Endothelial cell of umbilical vein (primary cell): ENCODE results near the gene LRRC28. TPM values are rescaled to one million over a fixed set of nuclear protein-coding genes. Genes with fewer than 3 reads are reported as not detected.

Experiments used
- BruUV-seq: library from RNA; stranded (reverse); fragments of 400-500 nt; replicated peaks from 2 replicates; lab custom pipeline; 2021; lab: Mats Ljungman, UMichigan
- CTCF ChIA-PET: fragments of 300-600, 350-600 bp; sonication (Branson Sonifier 250); formaldehyde crosslinking; loops from one replicate; lab custom pipeline; 2021; ENCODE audit warnings: antibody characterized with exemption, inconsistent platforms; lab: Charles Lee
- POLR2A ChIA-PET: fragments of 300-600, 350-600 bp; sonication (Branson Sonifier 250); formaldehyde crosslinking; loops from one replicate; lab custom pipeline; 2021; ENCODE audit warnings: antibody characterized with exemption, inconsistent platforms; lab: Charles Lee
- DNase-seq: peaks from one replicate; pipeline ENCODE4 v3.0.0-alpha.2; 2011; ENCODE audit warnings: low read depth, low spot score
- FAIRE-seq: peaks from 2 replicates; lab custom pipeline; 2011; peaks lifted over from hg19 to GRCh38; lab: Jason Lieb, UNC
- H2AFZ ChIP-seq: 2 replicates; pipeline ENCODE4 v1.6.0; 2012; ENCODE audit warnings: low read depth, low read length, control low read depth, inconsistent platforms
- H3K27ac ChIP-seq: 2 replicates; pipeline ENCODE4 v1.5.1; 2011; ENCODE audit warnings: low read depth, mild to moderate bottlenecking, control low read depth, low read length, moderate library complexity; ENCODE audit not compliant: insufficient read depth
- H3K27me3 ChIP-seq, 2 experiments: 2 replicates each; pipeline versions ENCODE4 v1.6.0 to v1.6.1; 2011; ENCODE audit warnings: low read length in 2 of 2, mixed read lengths in 1 of 2; ENCODE audit not compliant: control insufficient read depth in 2 of 2, insufficient read depth in 2 of 2
- H3K36me3 ChIP-seq, 2 experiments: 2 replicates in 1 of 2; 3 replicates in 1 of 2; pipeline ENCODE4 v1.5.1; 2011; ENCODE audit warnings: low read length in 2 of 2, mild to moderate bottlenecking in 1 of 2, moderate library complexity in 1 of 2; ENCODE audit not compliant: control insufficient read depth in 2 of 2, insufficient read depth in 2 of 2; ENCODE audit errors: extremely low read depth in 1 of 2
- H3K4me1 ChIP-seq: 3 replicates; pipeline ENCODE4 v1.5.1; 2011; ENCODE audit warnings: mild to moderate bottlenecking, low read length; ENCODE audit not compliant: control insufficient read depth, insufficient read depth; ENCODE audit errors: extremely low read depth
- H3K4me2 ChIP-seq: 2 replicates; pipeline ENCODE4 v1.6.1; 2011; ENCODE audit warnings: low read length, control low read depth, mixed read lengths; ENCODE audit not compliant: insufficient read depth
- H3K4me3 ChIP-seq, 3 experiments: fragments of 200-600 bp in 1 of 3; sonication (generic), shearing (Covaris generic) in 1 of 3; replicated peaks in 1 of 3; 2 replicates each; pipeline ENCODE4 v1.5.1; 2011 to 2016; ENCODE audit warnings: control low read depth in 3 of 3, low read length in 3 of 3, mild to moderate bottlenecking in 2 of 3, inconsistent platforms in 1 of 3, low read depth in 1 of 3, moderate library complexity in 1 of 3; ENCODE audit not compliant: insufficient read depth in 1 of 3
- H3K79me2 ChIP-seq: 2 replicates; pipeline ENCODE4 v1.6.0; 2012; ENCODE audit warnings: low read length, inconsistent platforms; ENCODE audit not compliant: control insufficient read depth, insufficient read depth
- H3K9ac ChIP-seq: replicated peaks from 2 replicates; pipeline ENCODE3; 2011; ENCODE audit warnings: low read length, control low read depth; ENCODE audit not compliant: insufficient read depth; ENCODE audit errors: extremely low read depth
- H3K9me1 ChIP-seq: replicated peaks from 3 replicates; pipeline ENCODE4 v1.6.0; 2011; ENCODE audit warnings: mild to moderate bottlenecking, low read length; ENCODE audit not compliant: control insufficient read depth, insufficient read depth; ENCODE audit errors: extremely low read depth
- H3K9me3 ChIP-seq: replicated peaks from 2 replicates; pipeline ENCODE4 v1.5.1; 2012; ENCODE audit warnings: low read length, inconsistent platforms; ENCODE audit not compliant: control insufficient read depth, insufficient read depth
- H4K20me1 ChIP-seq: replicated peaks from 2 replicates; pipeline ENCODE3; 2011; ENCODE audit warnings: mild to moderate bottlenecking, low read length; ENCODE audit not compliant: control insufficient read depth, insufficient read depth; ENCODE audit errors: extremely low read depth
- EZH2 ChIP-seq: IDR thresholded peaks from 2 replicates; pipeline ENCODE4 v1.6.1; 2012; ENCODE audit warnings: borderline replicate concordance, low read depth, mild to moderate bottlenecking, moderate library complexity, low read length, inconsistent platforms; ENCODE audit not compliant: severe bottlenecking
- FOS ChIP-seq: IDR thresholded peaks from 2 replicates; pipeline ENCODE4 v1.6.1; 2011; ENCODE audit warnings: mild to moderate bottlenecking, low read length, moderate library complexity, borderline replicate concordance; ENCODE audit not compliant: insufficient read depth
- GATA2 ChIP-seq: IDR thresholded peaks from 2 replicates; pipeline ENCODE4 v1.7.0; 2011; ENCODE audit warnings: low read depth, mild to moderate bottlenecking, moderate library complexity, mixed read lengths, low read length; ENCODE audit not compliant: insufficient read length, insufficient read depth
- JUN ChIP-seq: IDR thresholded peaks from 2 replicates; pipeline ENCODE4 v1.6.1; 2011; ENCODE audit warnings: borderline replicate concordance, low read depth; ENCODE audit not compliant: insufficient read length, insufficient read depth
- POLR2A ChIP-seq: IDR thresholded peaks from 2 replicates; pipeline ENCODE4 v1.6.1; 2012; ENCODE audit warnings: low read depth, mild to moderate bottlenecking, control low read depth, low read length
- POLR2AphosphoS5 ChIP-seq: IDR thresholded peaks from 2 replicates; pipeline ENCODE4 v1.6.1; 2012; ENCODE audit warnings: low read depth, mild to moderate bottlenecking, control low read depth, low read length, moderate library complexity; ENCODE audit not compliant: insufficient read depth
- dilution Hi-C: fragments of 300-500 bp; cut with MboI; formaldehyde crosslinking; loops from one replicate; pipeline ENCODE4 v1.15.0; 2019; ENCODE audit warnings: low sequenced_read_pairs; ENCODE audit not compliant: extremely low pct_ligation_motif_present
- intact Hi-C: fragments of 100-400 bp; cut with micrococcal nuclease; formaldehyde crosslinking; loops from one replicate; pipeline ENCODE4 v1.10.0; 2022
- polyA plus RNA-seq, 4 experiments: library from polyadenylated mRNA; depleted of rRNA in 3 of 4; stranded (reverse) in 3 of 4; unstranded in 1 of 4; fragments of >200 nt; gene quantifications; 2 replicates each; pipeline versions ENCODE4 v1.2.1 to v1.2.3, GENCODE V29; 2011 to 2012; ENCODE audit warnings: missing spikeins in 1 of 4
- total RNA-seq: library from RNA; stranded (reverse); gene quantifications from 2 replicates; pipeline ENCODE4 v1.2.3, GENCODE V29; 2021
- TF ChIP-seq, protein P1 (sequence below): IDR thresholded peaks from 2 replicates; pipeline ENCODE4 v1.6.1; 2011; ENCODE audit not compliant: insufficient read depth, insufficient read length
- TF ChIP-seq, protein P2 (sequence below), 2 donors: IDR thresholded peaks; 1 replicate in 1 of 2; 2 replicates in 1 of 2; pipeline ENCODE4 v1.5.1; 2011; ENCODE audit warnings: low read length in 2 of 2, mild to moderate bottlenecking in 2 of 2, moderate library complexity in 2 of 2, control low read depth in 1 of 2, inconsistent platforms in 1 of 2, low read depth in 1 of 2; ENCODE audit not compliant: insufficient read depth in 1 of 2; ENCODE audit errors: extremely low read depth in 1 of 2

LRRC28 gene
- total and polyA plus RNA-seq, 2 donors (not counting 3 experiments of a cell fraction or from before 2014, with no cell fraction given) = 19.6 to 26.7 TPM

DNA sequence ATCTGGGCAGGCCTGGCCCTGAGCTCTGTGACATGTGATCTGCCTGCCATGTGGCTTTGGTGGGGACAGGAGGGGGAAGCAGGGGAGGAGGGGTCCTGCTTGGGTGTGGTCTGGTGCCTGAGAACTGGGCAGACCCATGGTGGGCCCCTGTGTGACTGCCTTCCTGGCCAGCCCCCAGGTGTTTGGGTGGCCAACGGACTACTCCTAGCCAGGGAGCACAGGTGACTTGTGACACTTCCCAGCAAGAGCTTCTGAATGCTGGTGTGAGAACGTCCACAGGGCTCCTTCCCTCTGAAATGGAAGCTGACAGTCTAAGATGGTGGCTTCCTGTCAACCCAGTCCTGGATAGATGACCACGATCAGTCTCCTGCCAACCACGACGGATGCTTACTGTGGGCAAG is 178.4 kb downstream of the LRRC28 start:
- TF ChIP-seq POLR2A = no peak
- TF ChIP-seq JUN = no peak
- TF ChIP-seq FOS = no peak
- TF ChIP-seq GATA2 = no peak
- TF ChIP-seq, protein P1, sequence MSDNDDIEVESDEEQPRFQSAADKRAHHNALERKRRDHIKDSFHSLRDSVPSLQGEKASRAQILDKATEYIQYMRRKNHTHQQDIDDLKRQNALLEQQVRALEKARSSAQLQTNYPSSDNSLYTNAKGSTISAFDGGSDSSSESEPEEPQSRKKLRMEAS = no peak
- TF ChIP-seq, protein P2, sequence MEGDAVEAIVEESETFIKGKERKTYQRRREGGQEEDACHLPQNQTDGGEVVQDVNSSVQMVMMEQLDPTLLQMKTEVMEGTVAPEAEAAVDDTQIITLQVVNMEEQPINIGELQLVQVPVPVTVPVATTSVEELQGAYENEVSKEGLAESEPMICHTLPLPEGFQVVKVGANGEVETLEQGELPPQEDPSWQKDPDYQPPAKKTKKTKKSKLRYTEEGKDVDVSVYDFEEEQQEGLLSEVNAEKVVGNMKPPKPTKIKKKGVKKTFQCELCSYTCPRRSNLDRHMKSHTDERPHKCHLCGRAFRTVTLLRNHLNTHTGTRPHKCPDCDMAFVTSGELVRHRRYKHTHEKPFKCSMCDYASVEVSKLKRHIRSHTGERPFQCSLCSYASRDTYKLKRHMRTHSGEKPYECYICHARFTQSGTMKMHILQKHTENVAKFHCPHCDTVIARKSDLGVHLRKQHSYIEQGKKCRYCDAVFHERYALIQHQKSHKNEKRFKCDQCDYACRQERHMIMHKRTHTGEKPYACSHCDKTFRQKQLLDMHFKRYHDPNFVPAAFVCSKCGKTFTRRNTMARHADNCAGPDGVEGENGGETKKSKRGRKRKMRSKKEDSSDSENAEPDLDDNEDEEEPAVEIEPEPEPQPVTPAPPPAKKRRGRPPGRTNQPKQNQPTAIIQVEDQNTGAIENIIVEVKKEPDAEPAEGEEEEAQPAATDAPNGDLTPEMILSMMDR (IDR thresholded peaks at IDR 0.05; ENCODE audit: extremely low read depth in 1 of 2, insufficient read depth in 1 of 2, low read depth in 1 of 2, low read length in 2 of 2) = no peak
- no peak for TF ChIP-seq EZH2
- TF ChIP-seq POLR2AphosphoS5 = no peak

More for the DNA sequence above, 178.4 kb downstream of the LRRC28 start:
- no peak overlapping the region for H3K9ac ChIP-seq
- no peaks in the 10 kb centered on the region for H3K9me1 ChIP-seq
- ChIA-PET POLR2A (no interaction called here), CTCF (interaction anchor here (1.0 to 2.0 kb wide), 3 partner anchors 12 to 274 kb away, joined by 3 to 8 read pairs (median 4); no protein-coding TSS in a partner anchor)
- H3K36me3 ChIP-seq = no peaks in the 10 kb centered on the region
- H3K4me3 ChIP-seq = no peak overlapping the region
- FAIRE-seq (no peak), DNase-seq (no peak)
- dilution Hi-C loops (no loop called here), intact Hi-C loops (no loop called here)
- no TSS peak for BruUV-seq
- H3K4me2 ChIP-seq = no peak overlapping the region
- no peaks in the 10 kb centered on the region for H3K9me3 ChIP-seq
- H3K4me1 ChIP-seq = peaks cover 16% of the 10 kb centered on the region
- no peaks in the 10 kb centered on the region for H3K27me3 ChIP-seq
- H3K27ac ChIP-seq = no peak overlapping the region
- H4K20me1 ChIP-seq = no peaks in the 10 kb centered on the region
- no peaks in the 10 kb centered on the region for H3K79me2 ChIP-seq
- no peak overlapping the region for H2AFZ ChIP-seq
